ENCODE results near the gene DTD1. TPM values are rescaled to one million over a fixed set of nuclear protein-coding genes. Genes with fewer than 3 reads are reported as not detected.

DTD1 gene
- polyA plus RNA-seq, 1 of the 3 experiments (the other 2 are of a cell fraction): 81.1 TPM

- TF ChIP-seq USF1 (IDR thresholded peaks at IDR 0.05; ENCODE audit: borderline replicate concordance, low read depth) (no peak), NRF1 (IDR thresholded peaks at IDR 0.05; ENCODE audit: low read depth, low read length) (no peak), MEF2A (IDR thresholded peaks at IDR 0.05; ENCODE audit: borderline replicate concordance, low read depth) (no peak), IRF3 (IDR thresholded peaks at IDR 0.05; ENCODE audit: low read depth, low read length) (no peak), EP300 (IDR thresholded peaks at IDR 0.05; ENCODE audit: borderline replicate concordance in 1 of 2, low read depth in 1 of 2, low read length in 1 of 2) (no peak), CHD2 (IDR thresholded peaks at IDR 0.05; ENCODE audit: low read length, partially characterized antibody) (no peak), CTCF (IDR thresholded peaks at IDR 0.05) (no peak), SMC3 (IDR thresholded peaks at IDR 0.05; ENCODE audit: low read depth, low read length) (no peak)
- Histone ChIP-seq H3K4me2 (no peak overlapping the region), H3K36me3 (replicated peaks in 1 of 2; ENCODE audit: control insufficient read depth in 1 of 2, insufficient read depth in 2 of 2, low read length in 1 of 2) (no peaks in the 10 kb centered on the region), H3K27ac (ENCODE audit: low read depth in 2 of 2, low read length in 1 of 2) (no peak overlapping the region), H3K9me3 (no peaks in the 10 kb centered on the region), H2AFZ (ENCODE audit: low read depth) (no peak overlapping the region), H3K9ac (no peak overlapping the region), H3F3A (replicated peaks; ENCODE audit: insufficient read depth) (no peaks in the 10 kb centered on the region), H4K20me1 (ENCODE audit: insufficient read depth) (no peaks in the 10 kb centered on the region), H3K4me3 (ENCODE audit: low read depth in 2 of 2, low read length in 1 of 2) (no peak overlapping the region), H3K27me3 (ENCODE audit: insufficient read depth) (no peaks in the 10 kb centered on the region), H3K79me2 (ENCODE audit: insufficient read depth) (no peaks in the 10 kb centered on the region), H3K9me2 (no peaks in the 10 kb centered on the region), H3K4me1 (ENCODE audit: control insufficient read depth in 1 of 2, insufficient read depth in 2 of 2, low read depth in 1 of 2, low read length in 1 of 2) (peaks cover 0 to 5% of the 10 kb centered on the region in 2 experiments; a peak in 1 of 4 replicates)
- CTCF ChIA-PET: interaction anchor here (2.4 to 2.9 kb wide), 2 partner anchors 18 kb away, joined by 7 to 14 read pairs; no protein-coding TSS in a partner anchor
- POLR2A ChIA-PET: no interaction called here
- WGBS (ENCODE audit: low lambda C conversion rate): 88% methylated on average over 5 of the region's 5 CpGs
- no peak for DNase-seq
These were observed 62.4 kb downstream of the DTD1 start for GRCh38 chr20:18650224-18650623.

GRCh38 chr20:18653736-18654447 lies 66.0 kb downstream of the DTD1 start:
- Histone ChIP-seq H2AFZ (ENCODE audit: low read depth) (no peak overlapping the region), H3F3A (replicated peaks; ENCODE audit: insufficient read depth) (peaks cover 5% of the 10 kb centered on the region), H3K4me2 (no peak overlapping the region), H3K27ac (ENCODE audit: low read depth in 2 of 2, low read length in 1 of 2) (no peak overlapping the region), H3K4me3 (ENCODE audit: low read depth in 2 of 2, low read length in 1 of 2) (no peak overlapping the region), H3K9me2 (no peaks in the 10 kb centered on the region), H3K9me3 (no peaks in the 10 kb centered on the region), H3K27me3 (ENCODE audit: insufficient read depth) (no peaks in the 10 kb centered on the region), H4K20me1 (ENCODE audit: insufficient read depth) (no peaks in the 10 kb centered on the region), H3K4me1 (ENCODE audit: control insufficient read depth in 1 of 2, insufficient read depth in 2 of 2, low read depth in 1 of 2, low read length in 1 of 2) (peaks cover 0 to 5% of the 10 kb centered on the region in 2 experiments; a peak in 1 of 4 replicates), H3K79me2 (ENCODE audit: insufficient read depth) (no peaks in the 10 kb centered on the region), H3K36me3 (replicated peaks in 1 of 2; ENCODE audit: control insufficient read depth in 1 of 2, insufficient read depth in 2 of 2, low read length in 1 of 2) (no peaks in the 10 kb centered on the region), H3K9ac (no peak overlapping the region)
- no peak for TF ChIP-seq JUND (IDR thresholded peaks at IDR 0.05)
- no peak for TF ChIP-seq TCF12 (IDR thresholded peaks at IDR 0.05)
- no peak for TF ChIP-seq POLR2AphosphoS5 (IDR thresholded peaks at IDR 0.05; ENCODE audit: low read depth, low read length)
- no peak for TF ChIP-seq PBX3 (IDR thresholded peaks at IDR 0.05)
- no peak for TF ChIP-seq USF1 (IDR thresholded peaks at IDR 0.05; ENCODE audit: borderline replicate concordance, low read depth)
- TF ChIP-seq CHD2 (IDR thresholded peaks at IDR 0.05; ENCODE audit: low read length, partially characterized antibody): no peak
- no peak for TF ChIP-seq EP300 (IDR thresholded peaks at IDR 0.05; ENCODE audit: borderline replicate concordance in 1 of 2, low read depth in 1 of 2, low read length in 1 of 2)
- no peak for TF ChIP-seq SMC3 (IDR thresholded peaks at IDR 0.05; ENCODE audit: low read depth, low read length)
- no peak for TF ChIP-seq EZH2phosphoT487 (IDR thresholded peaks at IDR 0.05; ENCODE audit: borderline replicate concordance, low read depth)
- TF ChIP-seq REST (IDR thresholded peaks at IDR 0.05; ENCODE audit: low read depth, low read length): no peak
- TF ChIP-seq RCOR1 (IDR thresholded peaks at IDR 0.05; ENCODE audit: low read length): no peak
- DNase-seq: no peak
- CTCF ChIA-PET: interaction anchor here (1.5 kb wide), 1 partner anchor 22 kb away, joined by 8 read pairs; no protein-coding TSS in a partner anchor
- POLR2A ChIA-PET: interaction anchor here (0.6 kb wide), 1 partner anchor 65 kb away, joined by 3 read pairs; no protein-coding TSS in a partner anchor
- 38% methylated on average over 1 of the region's 1 CpG for WGBS (ENCODE audit: low lambda C conversion rate)
